Endodermal cell (in vitro differentiated cells): ENCODE measurements around the gene BICRA. TPM values are rescaled to one million over a fixed set of nuclear protein-coding genes. Genes with fewer than 3 reads are reported as not detected.

ENCODE experiments used
- DNase-seq: peaks from one replicate; pipeline ENCODE4 v3.0.0-alpha.2; 2017
- H3K27ac ChIP-seq: 2 replicates; pipeline ENCODE4 v1.5.1; 2013; ENCODE audit warnings: mild to moderate bottlenecking, low read depth, low read length, moderate library complexity
- H3K27me3 ChIP-seq: 2 replicates; pipeline ENCODE4 v1.6.1; 2013; ENCODE audit warnings: mild to moderate bottlenecking, low read length, moderate library complexity; ENCODE audit not compliant: insufficient read depth, control insufficient read depth, poor library complexity, severe bottlenecking
- H3K36me3 ChIP-seq: 2 replicates; pipeline ENCODE4 v1.7.0; 2013; ENCODE audit warnings: mild to moderate bottlenecking, low read length, moderate library complexity; ENCODE audit not compliant: control insufficient read depth, insufficient read depth
- H3K4me1 ChIP-seq: one replicate; pipeline ENCODE4 v1.7.0; 2013; ENCODE audit warnings: low read length; ENCODE audit not compliant: control insufficient read depth, insufficient read depth
- H3K4me3 ChIP-seq: 2 replicates; pipeline ENCODE4 v1.5.1; 2013; ENCODE audit warnings: mild to moderate bottlenecking, low read length, moderate library complexity
- H3K9ac ChIP-seq: 2 replicates; pipeline ENCODE4 v1.6.1; 2013; ENCODE audit warnings: mild to moderate bottlenecking, low read length, moderate library complexity; ENCODE audit not compliant: poor library complexity, severe bottlenecking; ENCODE audit errors: extremely low read depth
- H3K9me3 ChIP-seq: 2 replicates; pipeline ENCODE4 v1.6.1; 2013; ENCODE audit warnings: mild to moderate bottlenecking, low read length, moderate library complexity; ENCODE audit not compliant: control insufficient read depth
- H3K27ac Mint-ChIP-seq: 2 replicates; pipeline ENCODE4 v1.8.0; 2020; ENCODE audit warnings: mixed read lengths
- H3K27me3 Mint-ChIP-seq: 2 replicates; pipeline ENCODE4 v1.8.0; 2021; ENCODE audit warnings: mild to moderate bottlenecking, mixed read lengths; ENCODE audit not compliant: insufficient read depth
- H3K36me3 Mint-ChIP-seq: 2 replicates; pipeline ENCODE4 v1.8.0; 2020; ENCODE audit warnings: low read depth, mixed read lengths
- H3K4me1 Mint-ChIP-seq: 2 replicates; pipeline ENCODE4 v1.8.0; 2020; ENCODE audit warnings: mixed read lengths
- H3K4me3 Mint-ChIP-seq: 2 replicates; pipeline ENCODE4 v1.8.0; 2020; ENCODE audit warnings: mild to moderate bottlenecking, moderate library complexity, mixed read lengths
- H3K9me3 Mint-ChIP-seq: 2 replicates; pipeline ENCODE4 v1.8.0; 2020; ENCODE audit warnings: mild to moderate bottlenecking, mixed read lengths
- WGBS, 2 experiments: methylation state at CpG; one replicate each; pipeline versions ENCODE4 v1.1.5 to v1.1.7; 2013; ENCODE audit warnings: missing lambda C conversion rate in 2 of 2, mixed read lengths in 1 of 2; ENCODE audit not compliant: insufficient coverage in 1 of 2, insufficient read length in 1 of 2; 5-methylcytosine and 5-hydroxymethylcytosine counted together
- total RNA-seq, 2 donors: library from RNA; stranded (reverse); fragmentation: NEBNext Ultra II Directional in 1 of 2; extraction: Animal tissue kit (Norgen Biotek cat#: 25700) in 1 of 2; gene quantifications; 2 replicates in 1 of 2; 3 replicates in 1 of 2; pipeline ENCODE4 v1.2.1, GENCODE V29; 2021
- TF ChIP-seq, protein P1 (sequence below): fragments of 200-600 bp; sonication (generic); conservative IDR thresholded peaks from 2 replicates; pipeline ENCODE4 v1.5.0; 2021; ENCODE audit warnings: antibody characterized with exemption, mild to moderate bottlenecking

The BICRA gene
- total RNA-seq, 2 donors from 2014 or later: 30.0 to 30.1 TPM

DNA sequence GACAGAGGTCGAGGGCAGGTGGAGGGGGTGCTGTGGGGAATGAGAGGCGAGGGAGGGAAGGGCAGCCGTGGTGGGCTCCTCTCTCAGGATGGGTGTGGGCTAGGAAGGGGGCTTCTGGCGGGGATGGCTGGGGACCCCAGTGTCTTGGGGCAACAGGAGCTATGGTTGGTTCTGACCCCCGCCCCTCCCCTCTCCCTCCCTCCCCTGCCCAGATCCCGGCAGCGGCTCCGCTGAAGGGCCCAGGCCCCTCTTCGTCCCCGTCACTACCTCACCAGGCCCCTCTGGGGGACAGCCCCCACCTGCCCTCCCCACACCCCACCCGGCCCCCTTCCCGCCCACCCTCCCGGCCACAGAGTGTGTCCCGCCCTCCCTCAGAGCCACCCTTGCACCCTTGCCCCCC, 85.0 kb downstream of the BICRA start:
- Histone ChIP-seq H3K4me1 (no peaks in the 10 kb centered on the region), H3K27me3 (no peaks in the 10 kb centered on the region), H3K9ac (no peak overlapping the region), H3K9me3 (peaks cover 10% of the 10 kb centered on the region), H3K4me3 (no peak overlapping the region), H3K36me3 (peaks cover 41% of the 10 kb centered on the region), H3K27ac (no peak overlapping the region)
- Mint-ChIP-seq H3K9me3 (peaks cover 2% of the 10 kb centered on the region), H3K27me3 (no peaks in the 10 kb centered on the region), H3K27ac (no peak overlapping the region), H3K4me3 (no peak overlapping the region), H3K4me1 (peaks cover 2% of the 10 kb centered on the region), H3K36me3 (peaks cover 40% of the 10 kb centered on the region)
- TF ChIP-seq, protein P1, sequence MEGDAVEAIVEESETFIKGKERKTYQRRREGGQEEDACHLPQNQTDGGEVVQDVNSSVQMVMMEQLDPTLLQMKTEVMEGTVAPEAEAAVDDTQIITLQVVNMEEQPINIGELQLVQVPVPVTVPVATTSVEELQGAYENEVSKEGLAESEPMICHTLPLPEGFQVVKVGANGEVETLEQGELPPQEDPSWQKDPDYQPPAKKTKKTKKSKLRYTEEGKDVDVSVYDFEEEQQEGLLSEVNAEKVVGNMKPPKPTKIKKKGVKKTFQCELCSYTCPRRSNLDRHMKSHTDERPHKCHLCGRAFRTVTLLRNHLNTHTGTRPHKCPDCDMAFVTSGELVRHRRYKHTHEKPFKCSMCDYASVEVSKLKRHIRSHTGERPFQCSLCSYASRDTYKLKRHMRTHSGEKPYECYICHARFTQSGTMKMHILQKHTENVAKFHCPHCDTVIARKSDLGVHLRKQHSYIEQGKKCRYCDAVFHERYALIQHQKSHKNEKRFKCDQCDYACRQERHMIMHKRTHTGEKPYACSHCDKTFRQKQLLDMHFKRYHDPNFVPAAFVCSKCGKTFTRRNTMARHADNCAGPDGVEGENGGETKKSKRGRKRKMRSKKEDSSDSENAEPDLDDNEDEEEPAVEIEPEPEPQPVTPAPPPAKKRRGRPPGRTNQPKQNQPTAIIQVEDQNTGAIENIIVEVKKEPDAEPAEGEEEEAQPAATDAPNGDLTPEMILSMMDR: no peak
- DNase-seq: no peak
- 100% methylated on average over 4 of the region's 14 CpGs; no CpG with 5 or more reads in 1 of the 2 experiments for WGBS, 2 experiments

DNA sequence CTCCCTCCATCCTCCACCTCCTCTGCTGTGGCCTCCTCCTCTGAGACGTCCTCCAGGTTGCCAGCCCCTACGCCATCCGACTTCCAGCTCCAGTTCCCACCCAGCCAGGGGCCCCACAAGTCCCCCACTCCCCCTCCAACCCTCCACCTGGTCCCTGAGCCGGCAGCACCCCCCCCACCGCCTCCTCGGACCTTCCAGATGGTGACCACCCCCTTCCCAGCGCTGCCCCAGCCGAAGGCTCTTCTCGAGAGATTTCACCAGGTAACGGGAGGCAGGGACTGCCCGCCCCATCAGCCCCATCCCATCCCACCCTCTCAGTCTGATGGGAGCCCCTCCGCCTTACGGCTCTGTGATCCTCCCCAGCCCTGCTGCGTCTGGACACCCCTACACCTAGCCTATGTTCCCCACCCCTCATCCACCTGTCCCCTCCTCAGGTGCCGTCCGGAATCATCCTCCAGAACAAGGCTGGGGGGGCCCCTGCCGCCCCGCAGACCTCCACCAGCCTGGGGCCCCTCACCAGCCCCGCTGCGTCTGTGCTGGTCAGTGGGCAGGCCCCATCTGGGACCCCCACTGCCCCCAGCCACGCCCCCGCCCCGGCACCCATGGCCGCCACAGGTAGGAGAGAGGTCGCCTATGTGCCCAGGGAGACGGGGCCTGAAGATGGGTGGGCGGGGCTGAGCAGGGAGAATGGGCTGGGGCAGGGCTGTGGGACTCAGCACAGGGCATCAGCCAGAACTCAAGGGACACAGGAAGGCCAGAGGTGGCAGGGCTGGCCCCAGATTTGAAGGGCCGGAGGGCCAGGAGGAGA, 85.7 kb downstream of the BICRA start:
- Histone ChIP-seq H3K27ac (no peak overlapping the region), H3K4me3 (no peak overlapping the region), H3K27me3 (no peaks in the 10 kb centered on the region), H3K9me3 (peaks cover 10% of the 10 kb centered on the region), H3K4me1 (no peaks in the 10 kb centered on the region), H3K36me3 (peaks cover 44% of the 10 kb centered on the region), H3K9ac (no peak overlapping the region)
- TF ChIP-seq, protein P1: no peak
- DNase-seq: no peak
- peaks cover 45% of the 10 kb centered on the region for H3K36me3 Mint-ChIP-seq
- no peak overlapping the region for H3K27ac Mint-ChIP-seq
- no peaks in the 10 kb centered on the region for H3K27me3 Mint-ChIP-seq
- peaks cover 2% of the 10 kb centered on the region for H3K4me1 Mint-ChIP-seq
- H3K9me3 Mint-ChIP-seq: peaks cover 2% of the 10 kb centered on the region
- no peak overlapping the region for H3K4me3 Mint-ChIP-seq
- WGBS, 2 experiments: 95 to 97% methylated on average over 8 to 26 of the region's 28 CpGs

GRCh38 chr19:47695533-47696262, 86.8 kb downstream of the BICRA start:
- H3K27me3 ChIP-seq: no peaks in the 10 kb centered on the region
- H3K9ac ChIP-seq: no peak overlapping the region
- 90 to 92% methylated on average over 24 to 26 of the region's 26 CpGs for WGBS, 2 experiments
- H3K4me1 Mint-ChIP-seq: peaks cover 2% of the 10 kb centered on the region
- no peaks in the 10 kb centered on the region for H3K4me1 ChIP-seq
- H3K36me3 ChIP-seq: peaks cover 46% of the 10 kb centered on the region
- peaks cover 4% of the 10 kb centered on the region for H3K9me3 ChIP-seq
- peak overlapping the region; percentile 38 for H3K27ac ChIP-seq
- no peaks in the 10 kb centered on the region for H3K27me3 Mint-ChIP-seq
- H3K36me3 Mint-ChIP-seq: peaks cover 45% of the 10 kb centered on the region
- no peak overlapping the region for H3K4me3 Mint-ChIP-seq
- TF ChIP-seq, protein P1: no peak
- no peak for DNase-seq
- H3K4me3 ChIP-seq: no peak overlapping the region
- peaks cover 2% of the 10 kb centered on the region for H3K9me3 Mint-ChIP-seq
- peak overlapping the region; percentile 71 for H3K27ac Mint-ChIP-seq
